Breast epithelium (tissue), 3 donors: Measurements from ENCODE around the gene AMIGO2.

Experiments used
- POLR2A ChIP-seq: fragments of 450-650 bp; IDR thresholded peaks from one replicate; pipeline ENCODE4 v1.6.1; 2016; ENCODE audit warnings: antibody characterized with exemption, mild to moderate bottlenecking, moderate library complexity
- TF ChIP-seq, protein P1 (sequence below), 3 donors: fragments of 450-650 bp; IDR thresholded peaks; one replicate each; pipeline ENCODE4 v1.5.1; 2016 to 2017; ENCODE audit warnings: antibody characterized with exemption in 3 of 3, mild to moderate bottlenecking in 3 of 3, moderate library complexity in 3 of 3

DNA sequence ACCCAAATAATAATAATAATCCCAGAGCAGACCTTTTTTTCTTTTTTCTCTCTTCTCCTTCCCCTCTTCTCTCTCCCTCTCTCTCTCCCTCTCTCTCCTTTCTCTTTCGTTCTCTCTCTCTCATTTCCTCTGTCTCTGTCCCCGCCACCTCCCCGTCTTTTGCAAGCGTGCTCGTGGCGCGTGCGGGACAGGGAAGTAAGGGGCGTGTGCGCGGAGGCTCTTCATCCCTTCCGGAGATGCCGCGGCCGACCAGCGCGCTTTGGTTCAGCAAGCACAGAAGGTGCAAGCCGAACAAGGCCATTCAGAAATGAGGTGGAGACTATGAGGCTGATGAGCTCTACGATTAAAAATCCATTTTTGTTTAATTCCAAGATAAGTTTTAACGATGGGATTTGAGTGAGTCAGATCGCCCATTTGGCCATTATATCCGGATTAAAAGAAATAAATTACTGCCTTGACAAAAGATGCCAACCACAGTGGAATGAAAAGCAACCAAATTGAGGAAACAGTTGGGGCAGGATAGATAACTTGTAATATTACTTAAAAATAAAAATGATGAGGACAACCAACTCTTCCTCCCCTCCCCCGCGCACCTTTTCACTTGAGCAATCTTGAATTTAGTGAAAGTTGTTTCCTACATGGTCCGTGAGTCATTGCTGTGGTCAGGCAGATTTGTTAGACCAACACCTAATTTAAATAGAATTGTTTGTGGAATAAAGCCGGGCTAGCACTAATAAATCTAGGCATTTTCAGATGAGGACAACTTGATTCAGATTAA, 1.2 kb upstream of the AMIGO2 start:
- TF ChIP-seq, protein P1, sequence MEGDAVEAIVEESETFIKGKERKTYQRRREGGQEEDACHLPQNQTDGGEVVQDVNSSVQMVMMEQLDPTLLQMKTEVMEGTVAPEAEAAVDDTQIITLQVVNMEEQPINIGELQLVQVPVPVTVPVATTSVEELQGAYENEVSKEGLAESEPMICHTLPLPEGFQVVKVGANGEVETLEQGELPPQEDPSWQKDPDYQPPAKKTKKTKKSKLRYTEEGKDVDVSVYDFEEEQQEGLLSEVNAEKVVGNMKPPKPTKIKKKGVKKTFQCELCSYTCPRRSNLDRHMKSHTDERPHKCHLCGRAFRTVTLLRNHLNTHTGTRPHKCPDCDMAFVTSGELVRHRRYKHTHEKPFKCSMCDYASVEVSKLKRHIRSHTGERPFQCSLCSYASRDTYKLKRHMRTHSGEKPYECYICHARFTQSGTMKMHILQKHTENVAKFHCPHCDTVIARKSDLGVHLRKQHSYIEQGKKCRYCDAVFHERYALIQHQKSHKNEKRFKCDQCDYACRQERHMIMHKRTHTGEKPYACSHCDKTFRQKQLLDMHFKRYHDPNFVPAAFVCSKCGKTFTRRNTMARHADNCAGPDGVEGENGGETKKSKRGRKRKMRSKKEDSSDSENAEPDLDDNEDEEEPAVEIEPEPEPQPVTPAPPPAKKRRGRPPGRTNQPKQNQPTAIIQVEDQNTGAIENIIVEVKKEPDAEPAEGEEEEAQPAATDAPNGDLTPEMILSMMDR (IDR thresholded peaks at IDR 0.05): no peak
- TF ChIP-seq POLR2A: no peak
